ENCODE measurements around the gene IFT43. TPM values are rescaled to one million over a fixed set of nuclear protein-coding genes. Genes with fewer than 3 reads are reported as not detected.

The IFT43 gene
- total and polyA plus RNA-seq, 10 of the 15 experiments (the other 5 are each of a cell fraction or from before 2014, with no cell fraction given), result 8.2 to 24.8 (median 14.0) TPM

DNA sequence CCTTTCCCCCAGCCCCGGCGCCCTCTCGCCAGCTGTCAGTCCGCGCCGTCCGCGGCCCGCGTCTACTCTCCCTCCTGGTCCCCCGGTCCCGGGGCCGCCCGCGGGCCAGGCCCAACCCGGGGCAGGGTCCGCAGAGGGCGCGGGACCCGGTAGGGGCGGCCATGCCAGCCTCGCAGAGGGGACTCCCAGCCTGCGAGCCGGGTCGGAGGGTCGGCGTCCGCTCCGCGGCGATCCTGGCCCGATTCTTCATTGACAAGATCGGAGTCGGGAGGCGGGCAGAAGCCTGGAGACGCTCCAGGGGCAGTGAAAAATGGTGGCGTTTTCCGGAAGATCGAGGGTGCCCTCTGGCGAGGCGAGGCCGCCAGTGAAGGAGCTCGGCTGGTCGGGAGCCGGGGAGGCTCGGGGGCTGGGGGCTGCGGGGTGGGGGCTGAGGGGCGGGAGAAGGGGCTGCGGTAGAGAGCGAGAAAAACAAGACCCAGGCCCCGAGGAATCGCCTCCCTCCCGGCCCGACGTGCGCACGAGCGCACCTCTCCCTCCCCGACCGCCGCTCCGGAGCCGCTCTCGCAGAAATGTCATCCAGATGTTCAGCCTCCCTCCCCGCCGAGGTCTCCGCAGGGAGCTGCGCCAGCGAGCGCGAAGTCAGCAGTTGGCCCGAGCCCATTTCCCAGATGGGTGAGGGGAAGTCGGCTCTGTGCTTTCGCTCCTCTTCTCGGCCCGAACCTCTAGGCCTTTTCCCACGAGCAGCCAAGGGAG lies 3.1 kb upstream of the IFT43 start:
- ChIA-PET SMC1A (ENCODE audit: uncharacterized antibody, unreplicated experiment) (interaction anchor here (0.6 to 13.7 kb wide), 19 partner anchors 11 to 325 kb away, joined by 3 to 190 read pairs (median 4); no protein-coding TSS in a partner anchor), RAD21 (ENCODE audit: unreplicated experiment) (interaction anchor here (0.6 to 11.1 kb wide), 22 partner anchors 9 to 405 kb away, joined by 3 to 179 read pairs (median 4); partner anchors contain the start of genes ERG28 and TTLL5), POLR2A (interaction anchor here (1.5 kb wide), 1 partner anchor 76 kb away, joined by 4 read pairs; no protein-coding TSS in a partner anchor), CTCF (interaction anchor here (0.6 to 15.4 kb wide), 41 partner anchors 8 to 1368 kb away, joined by 3 to 390 read pairs (median 4); partner anchors contain the start of genes ERG28, FLVCR2 and TTLL5)
- Histone ChIP-seq H3K4me1 (ENCODE audit: control insufficient read depth, insufficient read depth, low read length) (peaks cover 24% of the 10 kb centered on the region), H3K9ac (ENCODE audit: control insufficient read depth, insufficient read depth, low read length) (peak overlapping the region; percentile 76), H2AFZ (ENCODE audit: control insufficient read depth, low read depth, low read length) (peak overlapping the region; percentile 94), H3K27me3 (replicated peaks in 1 of 2; ENCODE audit: control insufficient read depth in 2 of 2, insufficient read depth in 2 of 2, low read length in 1 of 2) (no peaks in the 10 kb centered on the region; a peak in 1 of 4 replicates), H4K20me1 (ENCODE audit: control insufficient read depth, insufficient read depth) (no peaks in the 10 kb centered on the region), H3K79me2 (ENCODE audit: control insufficient read depth, insufficient read depth, low read length) (peaks cover 1% of the 10 kb centered on the region; the same call in 1 of the 2 replicates), H3K4me2 (ENCODE audit: control insufficient read depth, insufficient read depth) (peak overlapping the region; percentile 99), H3K36me3 (ENCODE audit: control insufficient read depth in 2 of 2, insufficient read depth in 2 of 2, low read length in 1 of 2) (no peaks in the 10 kb centered on the region), H3K27ac (ENCODE audit: control insufficient read depth, insufficient read depth) (0 out of 2 replicates have a peak overlapping the region, but pooled peaks have one; percentile 47), H3K9me3 (replicated peaks; ENCODE audit: control insufficient read depth, insufficient read depth, low read length) (no peaks in the 10 kb centered on the region), H3K4me3 (peak overlapping the region; percentile 92)
- ATAC-seq, result peak; percentile 81
- no peak for DNase-seq (ENCODE audit: low read depth, low spot score)
- WGBS (ENCODE audit: insufficient coverage, insufficient replicate concordance, low lambda C conversion rate, missing lambda C conversion rate), result 2% methylated on average over 48 of the region's 77 CpGs
- FAIRE-seq, result no peak
- in situ Hi-C loops (cut with MboI) (loop anchor here (5.0 to 10.0 kb wide), 3 partner anchors 75 to 408 kb away; partner anchors contain the start of gene FLVCR2), intact Hi-C loops (cut with micrococcal nuclease; ENCODE audit: unreplicated experiment) (loop anchor here (1.0 to 10.0 kb wide), 4 partner anchors 76 to 408 kb away; partner anchors contain the start of gene FLVCR2)
- BruUV-seq (replicated peaks), result no TSS peak
- TF ChIP-seq PML (IDR thresholded peaks at IDR 0.05; ENCODE audit: low read length) (no peak), REST (IDR thresholded peaks at IDR 0.05; ENCODE audit: low read depth, low read length) (no peak), GATAD2B (conservative IDR thresholded peaks at IDR 0.05; ENCODE audit: low read depth) (peak; percentile 71), SMAD1 (IDR thresholded peaks at IDR 0.05; ENCODE audit: low read depth, partially characterized antibody) (no peak), YY1 (IDR thresholded peaks at IDR 0.05; ENCODE audit: low read depth, low read length) (peak; percentile 91), RB1 (IDR thresholded peaks at IDR 0.05; ENCODE audit: borderline replicate concordance) (0 out of 2 replicates have a peak, but pooled peaks have one; percentile 16), NR2F1 (conservative IDR thresholded peaks at IDR 0.05) (peak; percentile 48; the same call in 1 of the 2 replicates), RAD21 (IDR thresholded peaks at IDR 0.05; ENCODE audit: insufficient read depth, low read depth, low read length) (peak; percentile 80), SMARCA5 (IDR thresholded peaks at IDR 0.05) (peak; percentile 83), ATF7 (IDR thresholded peaks at IDR 0.05; ENCODE audit: low read depth) (no peak), BHLHE40 (IDR thresholded peaks at IDR 0.05; ENCODE audit: borderline replicate concordance in 1 of 2, low read depth in 2 of 2, low read length in 1 of 2) (0 out of 4 replicates have a peak, but pooled peaks of 1 of the 2 experiments have one; percentile 38), E2F4 (IDR thresholded peaks at IDR 0.05; ENCODE audit: low read depth, low read length) (no peak), MYC (IDR thresholded peaks at IDR 0.05; ENCODE audit: insufficient read depth, insufficient read length, insufficient replicate concordance, low read length, severe bottlenecking) (no peak), POU2F2 (IDR thresholded peaks at IDR 0.05; ENCODE audit: borderline replicate concordance, low read depth, low read length) (0 out of 3 replicates have a peak, but pooled peaks have one; percentile 12)
- TF ChIP-seq, protein P1, sequence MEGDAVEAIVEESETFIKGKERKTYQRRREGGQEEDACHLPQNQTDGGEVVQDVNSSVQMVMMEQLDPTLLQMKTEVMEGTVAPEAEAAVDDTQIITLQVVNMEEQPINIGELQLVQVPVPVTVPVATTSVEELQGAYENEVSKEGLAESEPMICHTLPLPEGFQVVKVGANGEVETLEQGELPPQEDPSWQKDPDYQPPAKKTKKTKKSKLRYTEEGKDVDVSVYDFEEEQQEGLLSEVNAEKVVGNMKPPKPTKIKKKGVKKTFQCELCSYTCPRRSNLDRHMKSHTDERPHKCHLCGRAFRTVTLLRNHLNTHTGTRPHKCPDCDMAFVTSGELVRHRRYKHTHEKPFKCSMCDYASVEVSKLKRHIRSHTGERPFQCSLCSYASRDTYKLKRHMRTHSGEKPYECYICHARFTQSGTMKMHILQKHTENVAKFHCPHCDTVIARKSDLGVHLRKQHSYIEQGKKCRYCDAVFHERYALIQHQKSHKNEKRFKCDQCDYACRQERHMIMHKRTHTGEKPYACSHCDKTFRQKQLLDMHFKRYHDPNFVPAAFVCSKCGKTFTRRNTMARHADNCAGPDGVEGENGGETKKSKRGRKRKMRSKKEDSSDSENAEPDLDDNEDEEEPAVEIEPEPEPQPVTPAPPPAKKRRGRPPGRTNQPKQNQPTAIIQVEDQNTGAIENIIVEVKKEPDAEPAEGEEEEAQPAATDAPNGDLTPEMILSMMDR (IDR thresholded peaks at IDR 0.05 in 2 of 3, conservative IDR thresholded peaks at IDR 0.05 in 1 of 3; ENCODE audit: control insufficient read depth in 2 of 3, extremely low read depth in 1 of 3, insufficient read depth in 1 of 3, low read depth in 3 of 3, low read length in 3 of 3), result peak; percentile 57 to 79 (median 77)
